Measurements from ENCODE around the gene CASP5.

- no peak for TF ChIP-seq RELA (CRISPR knock-in tag; IDR thresholded peaks at IDR 0.05; ENCODE audit: borderline replicate concordance)
- TF ChIP-seq JUN (CRISPR knock-in tag; IDR thresholded peaks at IDR 0.05), result no peak
- TF ChIP-seq FOXP4 (CRISPR knock-in tag; IDR thresholded peaks at IDR 0.05), result no peak
- no peak for TF ChIP-seq NR2C2 (CRISPR knock-in tag; IDR thresholded peaks at IDR 0.05)
- TF ChIP-seq E2F5 (CRISPR knock-in tag; IDR thresholded peaks at IDR 0.05), result no peak
- TF ChIP-seq, protein P1, sequence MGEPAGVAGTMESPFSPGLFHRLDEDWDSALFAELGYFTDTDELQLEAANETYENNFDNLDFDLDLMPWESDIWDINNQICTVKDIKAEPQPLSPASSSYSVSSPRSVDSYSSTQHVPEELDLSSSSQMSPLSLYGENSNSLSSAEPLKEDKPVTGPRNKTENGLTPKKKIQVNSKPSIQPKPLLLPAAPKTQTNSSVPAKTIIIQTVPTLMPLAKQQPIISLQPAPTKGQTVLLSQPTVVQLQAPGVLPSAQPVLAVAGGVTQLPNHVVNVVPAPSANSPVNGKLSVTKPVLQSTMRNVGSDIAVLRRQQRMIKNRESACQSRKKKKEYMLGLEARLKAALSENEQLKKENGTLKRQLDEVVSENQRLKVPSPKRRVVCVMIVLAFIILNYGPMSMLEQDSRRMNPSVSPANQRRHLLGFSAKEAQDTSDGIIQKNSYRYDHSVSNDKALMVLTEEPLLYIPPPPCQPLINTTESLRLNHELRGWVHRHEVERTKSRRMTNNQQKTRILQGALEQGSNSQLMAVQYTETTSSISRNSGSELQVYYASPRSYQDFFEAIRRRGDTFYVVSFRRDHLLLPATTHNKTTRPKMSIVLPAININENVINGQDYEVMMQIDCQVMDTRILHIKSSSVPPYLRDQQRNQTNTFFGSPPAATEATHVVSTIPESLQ (CRISPR knock-in tag; IDR thresholded peaks at IDR 0.05), result no peak
- TF ChIP-seq, protein P2, sequence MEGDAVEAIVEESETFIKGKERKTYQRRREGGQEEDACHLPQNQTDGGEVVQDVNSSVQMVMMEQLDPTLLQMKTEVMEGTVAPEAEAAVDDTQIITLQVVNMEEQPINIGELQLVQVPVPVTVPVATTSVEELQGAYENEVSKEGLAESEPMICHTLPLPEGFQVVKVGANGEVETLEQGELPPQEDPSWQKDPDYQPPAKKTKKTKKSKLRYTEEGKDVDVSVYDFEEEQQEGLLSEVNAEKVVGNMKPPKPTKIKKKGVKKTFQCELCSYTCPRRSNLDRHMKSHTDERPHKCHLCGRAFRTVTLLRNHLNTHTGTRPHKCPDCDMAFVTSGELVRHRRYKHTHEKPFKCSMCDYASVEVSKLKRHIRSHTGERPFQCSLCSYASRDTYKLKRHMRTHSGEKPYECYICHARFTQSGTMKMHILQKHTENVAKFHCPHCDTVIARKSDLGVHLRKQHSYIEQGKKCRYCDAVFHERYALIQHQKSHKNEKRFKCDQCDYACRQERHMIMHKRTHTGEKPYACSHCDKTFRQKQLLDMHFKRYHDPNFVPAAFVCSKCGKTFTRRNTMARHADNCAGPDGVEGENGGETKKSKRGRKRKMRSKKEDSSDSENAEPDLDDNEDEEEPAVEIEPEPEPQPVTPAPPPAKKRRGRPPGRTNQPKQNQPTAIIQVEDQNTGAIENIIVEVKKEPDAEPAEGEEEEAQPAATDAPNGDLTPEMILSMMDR (IDR thresholded peaks at IDR 0.05), result no peak
- no peak for TF ChIP-seq PRRX2 (CRISPR knock-in tag; IDR thresholded peaks at IDR 0.05)
- TF ChIP-seq, protein P3, sequence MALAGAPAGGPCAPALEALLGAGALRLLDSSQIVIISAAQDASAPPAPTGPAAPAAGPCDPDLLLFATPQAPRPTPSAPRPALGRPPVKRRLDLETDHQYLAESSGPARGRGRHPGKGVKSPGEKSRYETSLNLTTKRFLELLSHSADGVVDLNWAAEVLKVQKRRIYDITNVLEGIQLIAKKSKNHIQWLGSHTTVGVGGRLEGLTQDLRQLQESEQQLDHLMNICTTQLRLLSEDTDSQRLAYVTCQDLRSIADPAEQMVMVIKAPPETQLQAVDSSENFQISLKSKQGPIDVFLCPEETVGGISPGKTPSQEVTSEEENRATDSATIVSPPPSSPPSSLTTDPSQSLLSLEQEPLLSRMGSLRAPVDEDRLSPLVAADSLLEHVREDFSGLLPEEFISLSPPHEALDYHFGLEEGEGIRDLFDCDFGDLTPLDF (CRISPR knock-in tag; IDR thresholded peaks at IDR 0.05), result no peak
- TF ChIP-seq USF2 (CRISPR knock-in tag; IDR thresholded peaks at IDR 0.05), result no peak
- no peak for TF ChIP-seq KAT7 (CRISPR knock-in tag; IDR thresholded peaks at IDR 0.05; ENCODE audit: borderline replicate concordance)
These were observed 24.1 kb upstream of the CASP5 start for GRCh38 chr11:105046898-105047579.

Data from WTC11 (cell line).